H9 (cell line): Measurements from ENCODE around the gene RMND5A. TPM values are rescaled to one million over a fixed set of nuclear protein-coding genes. Genes with fewer than 3 reads are reported as not detected.

Experiments
- DNase-seq: peaks from one replicate; pipeline ENCODE4 v3.0.0-alpha.2; 2017
- H2AFZ ChIP-seq: one replicate; pipeline ENCODE4 v1.6.1; 2013; ENCODE audit warnings: mild to moderate bottlenecking, low read length, control low read depth, moderate library complexity
- H2AK5ac ChIP-seq: 2 replicates; pipeline ENCODE4 v1.6.1; 2013; ENCODE audit warnings: low read length, control low read depth, mixed read lengths; ENCODE audit not compliant: insufficient read length
- H2BK120ac ChIP-seq: one replicate; pipeline ENCODE4 v1.6.1; 2013; ENCODE audit warnings: low read depth, mild to moderate bottlenecking, low read length, control low read depth, inconsistent platforms; ENCODE audit not compliant: poor library complexity, severe bottlenecking
- H2BK12ac ChIP-seq: 2 replicates; pipeline ENCODE4 v1.6.1; 2013; ENCODE audit warnings: low read length, control low read depth, mixed read lengths, low read depth; ENCODE audit not compliant: insufficient read length
- H2BK15ac ChIP-seq: 2 replicates; pipeline ENCODE4 v1.6.1; 2013; ENCODE audit warnings: low read depth, low read length, control low read depth
- H2BK20ac ChIP-seq: one replicate; pipeline ENCODE4 v1.6.1; 2013; ENCODE audit warnings: low read depth, mild to moderate bottlenecking, low read length, control low read depth, inconsistent platforms; ENCODE audit not compliant: poor library complexity, severe bottlenecking
- H2BK5ac ChIP-seq: 2 replicates; pipeline ENCODE4 v1.6.1; 2013; ENCODE audit warnings: low read length, control low read depth, mixed read lengths; ENCODE audit not compliant: insufficient read length
- H3K14ac ChIP-seq: 2 replicates; pipeline ENCODE4 v1.6.1; 2013; ENCODE audit warnings: low read length, control low read depth; ENCODE audit not compliant: insufficient read depth
- H3K18ac ChIP-seq: 2 replicates; pipeline ENCODE4 v1.6.1; 2013; ENCODE audit warnings: low read depth, mild to moderate bottlenecking, mixed read lengths, low read length, control low read depth; ENCODE audit not compliant: insufficient read length
- H3K23ac ChIP-seq: 2 replicates; pipeline ENCODE4 v1.6.1; 2013; ENCODE audit warnings: low read length, control low read depth, mixed read lengths, low read depth; ENCODE audit not compliant: insufficient read length
- H3K23me2 ChIP-seq: 2 replicates; pipeline ENCODE4 v1.6.1; 2013; ENCODE audit warnings: low read depth, mild to moderate bottlenecking, mixed read lengths, low read length, control low read depth; ENCODE audit not compliant: insufficient read length, poor library complexity, severe bottlenecking
- H3K27ac ChIP-seq: 2 replicates; pipeline ENCODE4 v1.5.1; 2013; ENCODE audit warnings: low read length, control low read depth, mixed read lengths, low read depth; ENCODE audit not compliant: insufficient read length
- H3K27me3 ChIP-seq: 2 replicates; pipeline ENCODE4 v1.6.1; 2013; ENCODE audit warnings: low read length, control low read depth, inconsistent platforms; ENCODE audit not compliant: insufficient read depth
- H3K4ac ChIP-seq: 2 replicates; pipeline ENCODE4 v1.6.1; 2013; ENCODE audit warnings: low read depth, mild to moderate bottlenecking, control low read depth, inconsistent platforms, low read length, moderate library complexity
- H3K4me1 ChIP-seq: 2 replicates; pipeline ENCODE4 v1.6.1; 2013; ENCODE audit warnings: low read length, control low read depth, inconsistent platforms; ENCODE audit not compliant: insufficient read depth
- H3K4me2 ChIP-seq: 2 replicates; pipeline ENCODE4 v1.6.1; 2013; ENCODE audit warnings: low read length, control low read depth, mixed read lengths; ENCODE audit not compliant: insufficient read length, insufficient read depth
- H3K56ac ChIP-seq: 2 replicates; pipeline ENCODE4 v1.6.1; 2013; ENCODE audit warnings: low read depth, mild to moderate bottlenecking, mixed read lengths, low read length, control low read depth; ENCODE audit not compliant: insufficient read length
- H3K79me1 ChIP-seq: 2 replicates; pipeline ENCODE4 v1.6.1; 2013; ENCODE audit warnings: low read depth, mild to moderate bottlenecking, moderate library complexity, low read length, control low read depth, inconsistent platforms; ENCODE audit not compliant: insufficient read depth, poor library complexity, severe bottlenecking
- H3K79me2 ChIP-seq: 2 replicates; pipeline ENCODE4 v1.6.1; 2013; ENCODE audit warnings: low read length, control low read depth, inconsistent platforms; ENCODE audit not compliant: insufficient read depth
- H3K9ac ChIP-seq: 2 replicates; pipeline ENCODE4 v1.6.1; 2013; ENCODE audit warnings: low read length, control low read depth, mixed read lengths; ENCODE audit not compliant: insufficient read length; ENCODE audit errors: extremely low read depth
- H3K9me3 ChIP-seq: one replicate; pipeline ENCODE4 v1.6.1; 2013; ENCODE audit warnings: low read depth, low read length, inconsistent platforms; ENCODE audit not compliant: control insufficient read depth
- H3T11ph ChIP-seq: one replicate; pipeline ENCODE4 v1.6.1; 2013; ENCODE audit warnings: mild to moderate bottlenecking, low read length, control low read depth, inconsistent platforms
- H4K20me1 ChIP-seq: one replicate; pipeline ENCODE4 v1.6.1; 2013; ENCODE audit not compliant: control insufficient read depth, insufficient read length, insufficient read depth
- H4K5ac ChIP-seq: 2 replicates; pipeline ENCODE4 v1.6.1; 2013; ENCODE audit warnings: low read depth, mild to moderate bottlenecking, mixed read lengths, low read length, control low read depth; ENCODE audit not compliant: insufficient read length
- H4K8ac ChIP-seq: replicated peaks from 2 replicates; pipeline ENCODE4 v1.6.1; 2013; ENCODE audit warnings: low read length, control low read depth, mixed read lengths, low read depth; ENCODE audit not compliant: insufficient read length
- H4K91ac ChIP-seq: 2 replicates; pipeline ENCODE4 v1.6.1; 2013; ENCODE audit warnings: low read depth, mild to moderate bottlenecking, moderate library complexity, mixed read lengths, low read length, control low read depth; ENCODE audit not compliant: insufficient read length
- H3K27ac Mint-ChIP-seq, 3 experiments: 2 replicates in 2 of 3; 3 replicates in 1 of 3; pipeline ENCODE4 v1.8.0; 2020 to 2021; ENCODE audit warnings: mixed read lengths in 3 of 3, mild to moderate bottlenecking in 1 of 3, moderate library complexity in 1 of 3
- H3K27me3 Mint-ChIP-seq: 2 replicates; pipeline ENCODE4 v1.8.0; 2021; ENCODE audit warnings: low read depth, mild to moderate bottlenecking, moderate library complexity, mixed read lengths
- H3K36me3 Mint-ChIP-seq, 3 experiments: 2 replicates in 2 of 3; 3 replicates in 1 of 3; pipeline ENCODE4 v1.8.0; 2020 to 2021; ENCODE audit warnings: low read depth in 3 of 3, mixed read lengths in 3 of 3; ENCODE audit not compliant: insufficient read depth in 1 of 3
- H3K4me1 Mint-ChIP-seq, 2 experiments: 2 replicates each; pipeline ENCODE4 v1.8.0; 2020; ENCODE audit warnings: mixed read lengths in 2 of 2
- H3K4me3 Mint-ChIP-seq, 2 experiments: 2 replicates in 1 of 2; 3 replicates in 1 of 2; pipeline ENCODE4 v1.8.0; 2020 to 2021; ENCODE audit warnings: mild to moderate bottlenecking in 2 of 2, mixed read lengths in 2 of 2, moderate library complexity in 1 of 2
- H3K9me3 Mint-ChIP-seq, 2 experiments: 2 replicates in 1 of 2; 3 replicates in 1 of 2; pipeline ENCODE4 v1.8.0; 2020; ENCODE audit warnings: mild to moderate bottlenecking in 2 of 2, mixed read lengths in 2 of 2, moderate library complexity in 1 of 2
- WGBS: extraction: QIAGEN DNeasy Blood & Tissue Kit; methylation state at CpG from one replicate; pipeline ENCODE4 v1.1.7; 2013; ENCODE audit warnings: missing lambda C conversion rate, low lambda C conversion rate, mixed read lengths; ENCODE audit not compliant: insufficient read length; ENCODE audit errors: extremely low coverage; 5-methylcytosine and 5-hydroxymethylcytosine counted together
- total RNA-seq: library from RNA; stranded (reverse); gene quantifications from 2 replicates; pipeline ENCODE4 v1.2.1, GENCODE V29; 2021
- TF ChIP-seq, protein P1 (sequence below): fragments of 200-600 bp; sonication (generic); conservative IDR thresholded peaks from 3 replicates; pipeline ENCODE4 v1.8.0; 2021; ENCODE audit warnings: antibody characterized with exemption, mild to moderate bottlenecking

RMND5A gene
- total RNA-seq, 1 experiment from 2014 or later, result 48.8 TPM

DNA sequence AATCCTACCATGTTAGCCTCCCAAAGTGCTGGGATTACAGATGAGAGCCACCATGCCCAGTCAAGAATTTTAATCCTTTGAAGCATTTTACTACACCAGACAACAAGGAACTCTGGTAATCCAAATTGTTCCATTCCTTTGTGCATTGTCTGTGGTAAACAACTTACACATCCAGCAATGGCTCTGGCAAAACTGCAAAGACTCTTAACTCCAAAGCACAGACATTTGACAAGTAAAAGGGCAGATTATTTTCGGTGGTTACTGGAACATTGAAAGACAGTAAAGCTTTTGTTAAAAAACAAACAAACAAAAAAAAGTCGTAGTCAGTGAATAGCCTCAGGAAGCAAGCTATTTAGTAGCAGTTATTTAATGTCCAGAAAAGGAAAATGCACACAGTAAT, 33.2 kb upstream of the RMND5A start:
- Histone ChIP-seq H3K23me2 (peaks cover 2% of the 10 kb centered on the region), H2BK120ac (no peak overlapping the region), H2BK15ac (no peak overlapping the region), H4K5ac (no peak overlapping the region), H3K79me1 (no peaks in the 10 kb centered on the region), H3K23ac (no peak overlapping the region), H3K56ac (no peak overlapping the region), H4K20me1 (no peaks in the 10 kb centered on the region), H2BK5ac (no peak overlapping the region), H3K14ac (no peak overlapping the region), H3T11ph (no peak overlapping the region), H3K4me2 (no peak overlapping the region), H4K91ac (no peak overlapping the region), H3K79me2 (no peaks in the 10 kb centered on the region), H2BK20ac (no peak overlapping the region), H3K4me1 (no peaks in the 10 kb centered on the region), H2AFZ (no peak overlapping the region), H3K9ac (no peak overlapping the region), H3K27ac (no peak overlapping the region), H3K9me3 (no peaks in the 10 kb centered on the region), H4K8ac (no peak overlapping the region), H2AK5ac (no peak overlapping the region), H3K18ac (no peak overlapping the region), H3K27me3 (no peaks in the 10 kb centered on the region), H2BK12ac (no peak overlapping the region), H3K4ac (no peak overlapping the region)
- Mint-ChIP-seq H3K9me3 (peaks cover 1 to 6% of the 10 kb centered on the region in 2 experiments; a peak in 3 of 5 replicates), H3K4me3 (no peak overlapping the region), H3K27me3 (no peaks in the 10 kb centered on the region; the same call in 1 of the 2 replicates), H3K27ac (no peak overlapping the region), H3K4me1 (no peaks in the 10 kb centered on the region; a peak in 1 of 4 replicates), H3K36me3 (0 out of 7 replicates have a peak, but pooled peaks cover 0 to 2% (median 0%) of the 10 kb centered on the region in 3 experiments)
- DNase-seq, result no peak
- TF ChIP-seq, protein P1, sequence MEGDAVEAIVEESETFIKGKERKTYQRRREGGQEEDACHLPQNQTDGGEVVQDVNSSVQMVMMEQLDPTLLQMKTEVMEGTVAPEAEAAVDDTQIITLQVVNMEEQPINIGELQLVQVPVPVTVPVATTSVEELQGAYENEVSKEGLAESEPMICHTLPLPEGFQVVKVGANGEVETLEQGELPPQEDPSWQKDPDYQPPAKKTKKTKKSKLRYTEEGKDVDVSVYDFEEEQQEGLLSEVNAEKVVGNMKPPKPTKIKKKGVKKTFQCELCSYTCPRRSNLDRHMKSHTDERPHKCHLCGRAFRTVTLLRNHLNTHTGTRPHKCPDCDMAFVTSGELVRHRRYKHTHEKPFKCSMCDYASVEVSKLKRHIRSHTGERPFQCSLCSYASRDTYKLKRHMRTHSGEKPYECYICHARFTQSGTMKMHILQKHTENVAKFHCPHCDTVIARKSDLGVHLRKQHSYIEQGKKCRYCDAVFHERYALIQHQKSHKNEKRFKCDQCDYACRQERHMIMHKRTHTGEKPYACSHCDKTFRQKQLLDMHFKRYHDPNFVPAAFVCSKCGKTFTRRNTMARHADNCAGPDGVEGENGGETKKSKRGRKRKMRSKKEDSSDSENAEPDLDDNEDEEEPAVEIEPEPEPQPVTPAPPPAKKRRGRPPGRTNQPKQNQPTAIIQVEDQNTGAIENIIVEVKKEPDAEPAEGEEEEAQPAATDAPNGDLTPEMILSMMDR, result no peak
- no CpG with 5 or more reads among the region's 2 CpGs for WGBS
